Stimulated activated naive CD8-positive, alpha-beta T cell treated with anti-CD3 and anti-CD28 coated beads, Interleukin-15, amount 100 ng/mL, for 72 hours (primary cell): ENCODE measurements around the gene CCDC17.

ENCODE experiments used
- ATAC-seq: fragments of 150-1000 bp; cut with Tn5 transposase; 2 replicates; pipeline ENCODE4 v1.10.0; 2021; ENCODE audit warnings: mild to moderate bottlenecking, moderate library complexity
- DNase-seq, 2 donors: peaks; one replicate each; pipeline ENCODE4 v3.0.0; 2021 to 2022
- H3K27ac Mint-ChIP-seq, 2 donors: one replicate each; pipeline ENCODE4 v1.8.0; 2022; ENCODE audit warnings: mild to moderate bottlenecking in 2 of 2, mixed read lengths in 2 of 2, moderate library complexity in 2 of 2
- H3K27me3 Mint-ChIP-seq: one replicate; pipeline ENCODE4 v1.8.0; 2022; ENCODE audit warnings: mixed read lengths
- H3K4me1 Mint-ChIP-seq: one replicate; pipeline ENCODE4 v1.8.0; 2022; ENCODE audit warnings: mild to moderate bottlenecking, mixed read lengths
- H3K4me3 Mint-ChIP-seq, 2 donors: one replicate each; pipeline ENCODE4 v1.8.0; 2022; ENCODE audit warnings: mild to moderate bottlenecking in 2 of 2, mixed read lengths in 2 of 2, moderate library complexity in 1 of 2
- H3K9me3 Mint-ChIP-seq, 2 donors: one replicate each; pipeline ENCODE4 v1.8.0; 2022; ENCODE audit warnings: mixed read lengths in 2 of 2

The CCDC17 gene

DNA sequence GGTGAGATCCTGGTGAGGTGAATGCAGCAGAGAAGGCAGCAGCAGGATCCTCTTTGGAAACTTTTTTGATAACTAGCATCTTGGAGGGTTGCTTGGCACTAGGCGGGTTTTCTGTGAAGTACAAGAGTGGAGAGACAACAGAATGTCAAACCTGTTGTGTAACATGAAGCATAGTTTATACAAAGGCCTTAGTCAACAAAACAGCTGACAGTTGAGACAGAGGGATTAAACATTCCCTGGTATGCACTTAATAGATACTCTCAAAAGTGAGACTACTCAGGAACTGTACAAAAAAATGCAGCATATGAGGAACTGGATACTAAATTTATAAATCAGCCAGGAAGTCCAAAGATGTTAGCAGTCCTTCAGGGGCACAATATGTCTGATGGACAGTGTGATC, 16.4 kb upstream of the CCDC17 start:
- no peaks in the 10 kb centered on the region for H3K9me3 Mint-ChIP-seq
- H3K27me3 Mint-ChIP-seq: no peaks in the 10 kb centered on the region
- no peak for DNase-seq
- H3K27ac Mint-ChIP-seq: peak overlapping the region in 1 of 2 donors; percentile 43
- no peak for ATAC-seq
- no peak overlapping the region for H3K4me3 Mint-ChIP-seq
- no peaks in the 10 kb centered on the region for H3K4me1 Mint-ChIP-seq

DNA sequence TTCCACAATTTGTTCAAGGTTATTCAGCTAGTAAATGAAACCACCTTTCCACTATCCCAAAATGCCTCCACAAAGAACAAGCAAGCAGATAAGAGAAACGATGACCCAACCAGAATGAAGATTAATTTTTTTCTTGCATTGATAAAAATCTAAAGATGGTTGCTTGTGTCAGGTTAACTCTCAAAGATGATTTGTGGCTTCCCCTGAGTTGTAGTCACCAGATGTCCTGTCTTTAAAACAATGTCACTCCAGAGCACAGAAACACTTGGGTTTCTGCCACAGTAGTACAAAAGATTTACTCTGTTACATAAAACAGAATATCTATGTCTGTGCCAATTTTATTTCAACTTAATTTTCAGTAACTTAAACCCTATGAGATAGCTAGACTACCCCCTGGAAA, 11.4 kb upstream of the CCDC17 start:
- DNase-seq: no peak
- Mint-ChIP-seq H3K27me3 (no peaks in the 10 kb centered on the region), H3K9me3 (no peaks in the 10 kb centered on the region), H3K4me1 (no peaks in the 10 kb centered on the region), H3K27ac (no peak overlapping the region), H3K4me3 (no peak overlapping the region)
- ATAC-seq: no peak

DNA sequence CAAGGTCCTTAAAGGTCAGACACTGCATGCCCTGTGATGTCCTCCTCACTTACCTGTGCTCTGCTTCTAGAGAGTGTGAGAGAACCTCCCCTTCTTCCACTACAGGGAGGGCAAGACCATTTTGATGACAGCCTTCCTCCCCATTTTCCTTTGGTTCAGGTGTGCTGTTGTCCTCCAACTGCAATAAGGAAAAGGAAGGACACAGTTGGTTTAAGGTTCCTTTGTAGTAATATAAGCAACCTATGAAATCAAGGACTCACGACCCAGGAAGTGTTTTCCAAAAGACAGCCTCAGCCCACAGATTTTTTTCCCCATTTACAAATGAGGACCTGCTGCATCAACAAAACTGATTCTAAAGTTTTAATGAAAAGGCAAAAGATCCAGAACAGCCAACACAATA, 6.6 kb upstream of the CCDC17 start:
- ATAC-seq (no peak), DNase-seq (no peak)
- Mint-ChIP-seq H3K27ac (peak overlapping the region; percentile 67 to 73), H3K4me1 (no peaks in the 10 kb centered on the region), H3K27me3 (no peaks in the 10 kb centered on the region), H3K4me3 (no peak overlapping the region), H3K9me3 (no peaks in the 10 kb centered on the region)

DNA sequence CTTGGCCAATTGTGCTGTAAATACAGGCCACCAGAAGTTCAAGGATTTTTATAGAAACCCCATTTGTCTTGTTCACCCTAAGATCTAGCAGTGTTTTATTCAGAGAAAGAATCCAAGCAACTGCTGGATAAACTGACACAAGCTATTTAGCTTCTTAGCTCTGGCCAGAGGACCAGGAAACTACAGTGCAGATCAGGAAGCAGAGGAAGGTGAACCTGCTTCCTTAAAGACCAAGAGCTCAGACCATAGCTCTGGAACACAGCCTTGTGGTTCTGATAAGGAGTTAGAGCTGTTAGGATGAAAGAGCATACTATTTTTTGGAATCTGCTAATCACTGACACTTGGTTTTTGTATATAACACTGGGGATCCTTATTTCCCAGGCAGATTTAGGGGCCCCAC, 5.2 kb upstream of the CCDC17 start:
- H3K4me1 Mint-ChIP-seq: no peaks in the 10 kb centered on the region
- DNase-seq: no peak
- H3K4me3 Mint-ChIP-seq: no peak overlapping the region
- H3K27ac Mint-ChIP-seq: no peak overlapping the region
- ATAC-seq: no peak
- no peaks in the 10 kb centered on the region for H3K9me3 Mint-ChIP-seq
- H3K27me3 Mint-ChIP-seq: no peaks in the 10 kb centered on the region

DNA sequence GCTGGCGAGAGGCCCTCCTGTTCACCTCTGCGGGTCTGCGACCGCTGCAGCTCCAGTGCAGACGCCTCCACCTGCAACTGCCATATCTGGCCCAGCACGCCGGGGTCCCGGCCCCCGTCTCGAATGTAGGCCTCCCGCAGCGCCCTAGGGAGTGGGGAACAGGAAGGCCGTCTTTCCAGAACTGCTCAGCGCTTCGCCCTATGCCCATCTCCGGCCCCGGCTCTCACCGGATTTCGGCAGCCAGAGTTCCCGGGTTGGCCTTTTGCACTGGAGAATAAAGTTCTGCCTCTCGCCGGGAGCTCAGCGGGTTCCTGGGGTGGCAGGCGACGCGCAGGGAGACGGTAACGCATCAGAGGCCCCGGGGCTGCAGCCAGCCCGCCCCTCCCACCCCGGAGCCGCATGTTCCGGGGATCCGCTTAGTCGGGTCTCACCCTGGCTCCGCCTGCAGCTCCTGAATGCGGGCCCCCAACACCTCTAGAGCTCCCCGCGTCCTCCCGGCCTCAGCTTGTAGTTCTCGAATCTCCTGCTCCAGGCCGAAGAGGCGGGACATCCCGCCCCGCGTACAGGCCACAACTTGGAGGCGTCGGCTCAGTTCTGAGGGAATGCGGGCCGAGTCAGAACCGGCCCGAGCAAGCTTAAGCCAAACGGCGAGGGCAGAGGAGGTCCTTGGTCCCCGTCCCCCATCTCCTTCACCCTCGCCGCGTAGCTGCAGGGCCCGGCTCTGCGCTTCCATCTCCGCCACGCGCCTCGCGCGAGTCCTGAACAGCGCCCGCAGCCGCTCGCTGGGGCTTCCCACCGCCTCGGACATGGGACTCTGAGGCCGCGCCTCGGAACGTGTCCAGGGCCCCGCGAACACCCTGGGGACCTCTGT, 1.1 kb downstream of the CCDC17 start:
- Mint-ChIP-seq H3K9me3 (no peaks in the 10 kb centered on the region), H3K4me3 (no peak overlapping the region), H3K4me1 (no peaks in the 10 kb centered on the region), H3K27ac (peak overlapping the region in 1 of 2 donors; percentile 90), H3K27me3 (no peaks in the 10 kb centered on the region)
- ATAC-seq (peak; percentile 7), DNase-seq (no peak)

DNA sequence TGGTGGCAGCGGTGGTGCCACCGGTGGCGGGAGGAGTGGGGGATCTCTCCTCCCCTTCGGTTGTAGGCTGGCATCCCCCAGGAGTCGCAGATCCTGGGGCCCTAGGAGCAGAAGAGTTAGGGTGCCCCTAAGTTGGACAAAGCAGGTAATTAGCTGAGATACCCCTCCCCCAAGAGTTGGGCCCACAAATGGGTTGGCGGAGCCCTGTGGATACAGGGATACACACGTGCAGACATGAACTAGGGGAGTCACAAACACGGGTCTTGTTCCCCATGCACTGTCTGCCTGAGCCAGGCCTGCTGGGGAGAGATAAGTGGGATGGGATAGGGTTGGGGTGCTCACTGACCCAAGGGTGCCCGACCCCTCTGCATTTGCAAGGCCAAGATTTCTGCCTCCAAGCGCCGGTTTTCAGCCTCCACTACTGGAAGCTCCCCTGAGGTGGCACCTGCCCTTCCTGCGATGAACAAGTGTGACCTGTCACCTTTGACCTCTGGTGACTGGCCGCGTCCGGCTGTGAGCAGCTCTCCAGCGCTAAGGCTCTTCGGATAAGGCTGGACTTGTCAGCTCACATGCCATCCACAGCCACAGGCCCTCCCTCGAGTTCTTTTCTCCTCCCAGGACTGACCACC, 1.8 kb downstream of the CCDC17 start:
- H3K27ac Mint-ChIP-seq: peak overlapping the region; percentile 80 to 95
- H3K9me3 Mint-ChIP-seq: no peaks in the 10 kb centered on the region
- ATAC-seq: peak; percentile 13
- H3K27me3 Mint-ChIP-seq: no peaks in the 10 kb centered on the region
- no peak overlapping the region for H3K4me3 Mint-ChIP-seq
- H3K4me1 Mint-ChIP-seq: peaks cover 4% of the 10 kb centered on the region
- DNase-seq: no peak

DNA sequence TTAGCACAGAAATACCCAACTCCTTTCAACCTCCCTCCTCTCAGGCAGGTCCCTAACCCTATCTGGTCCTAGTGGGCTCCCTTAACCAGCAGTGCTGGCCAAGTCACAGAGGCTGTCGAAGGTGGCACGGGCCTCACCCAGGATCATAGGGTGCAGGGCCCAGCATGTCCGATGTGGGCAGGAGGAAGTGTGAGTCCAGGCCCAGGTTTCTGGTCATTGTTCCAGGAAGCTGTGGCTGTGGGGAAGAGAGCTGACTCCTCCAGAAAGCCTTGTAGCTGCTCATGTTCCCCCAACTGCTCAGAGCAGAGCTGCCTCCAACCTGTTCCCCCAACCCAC, 2.4 kb downstream of the CCDC17 start:
- Mint-ChIP-seq H3K4me1 (peaks cover 5% of the 10 kb centered on the region), H3K4me3 (no peak overlapping the region), H3K9me3 (no peaks in the 10 kb centered on the region), H3K27me3 (no peaks in the 10 kb centered on the region), H3K27ac (peak overlapping the region; percentile 80 to 95)
- no peak for DNase-seq
- ATAC-seq: peak; percentile 40

DNA sequence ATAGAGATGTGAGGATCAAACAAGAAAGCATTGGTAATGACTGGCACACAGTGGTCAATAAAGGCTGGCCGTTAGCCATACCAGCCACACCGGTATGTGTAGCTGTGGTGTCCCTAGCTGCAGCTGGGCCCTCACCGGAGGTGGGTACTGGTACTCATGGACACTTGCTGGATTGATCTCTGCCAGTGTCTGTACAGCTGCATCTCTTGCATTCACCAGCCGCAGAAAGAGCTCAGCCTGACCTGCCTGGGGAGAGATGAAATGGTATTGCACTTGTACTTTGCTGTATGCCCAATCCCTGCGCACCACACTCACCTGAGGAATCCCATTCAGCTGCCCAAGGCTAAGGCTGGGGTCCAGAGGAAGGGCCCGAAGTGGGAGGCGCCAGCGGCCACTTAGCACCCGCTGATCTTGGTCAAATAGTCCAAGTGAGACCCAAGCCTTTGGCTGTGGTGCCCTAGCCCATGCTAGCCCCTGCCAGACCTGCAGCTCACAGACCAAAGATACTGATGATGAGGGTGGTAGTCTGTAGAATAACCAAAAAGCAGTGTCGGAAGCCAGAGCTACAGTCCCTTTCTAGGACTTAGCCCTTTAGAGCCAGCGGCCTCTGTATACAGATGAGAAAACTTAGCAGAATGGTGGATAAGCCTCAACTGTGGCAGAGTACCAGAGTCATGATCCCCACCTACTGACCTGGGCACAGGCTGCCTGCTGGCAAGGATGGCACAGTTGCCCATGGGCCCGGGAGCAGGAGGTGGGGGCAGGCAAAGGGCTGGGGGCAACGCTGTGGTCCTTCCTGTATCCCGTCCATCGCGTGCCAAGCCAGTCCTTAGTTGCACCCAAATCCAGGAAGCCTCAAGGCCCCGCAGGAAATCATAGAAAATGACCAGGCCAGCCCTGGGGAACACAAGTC, 3.0 kb downstream of the CCDC17 start:
- Mint-ChIP-seq H3K4me1 (peaks cover 5% of the 10 kb centered on the region), H3K27me3 (no peaks in the 10 kb centered on the region), H3K27ac (peak overlapping the region; percentile 80 to 95), H3K9me3 (no peaks in the 10 kb centered on the region), H3K4me3 (no peak overlapping the region)
- ATAC-seq: peak; percentile 27
- no peak for DNase-seq

DNA sequence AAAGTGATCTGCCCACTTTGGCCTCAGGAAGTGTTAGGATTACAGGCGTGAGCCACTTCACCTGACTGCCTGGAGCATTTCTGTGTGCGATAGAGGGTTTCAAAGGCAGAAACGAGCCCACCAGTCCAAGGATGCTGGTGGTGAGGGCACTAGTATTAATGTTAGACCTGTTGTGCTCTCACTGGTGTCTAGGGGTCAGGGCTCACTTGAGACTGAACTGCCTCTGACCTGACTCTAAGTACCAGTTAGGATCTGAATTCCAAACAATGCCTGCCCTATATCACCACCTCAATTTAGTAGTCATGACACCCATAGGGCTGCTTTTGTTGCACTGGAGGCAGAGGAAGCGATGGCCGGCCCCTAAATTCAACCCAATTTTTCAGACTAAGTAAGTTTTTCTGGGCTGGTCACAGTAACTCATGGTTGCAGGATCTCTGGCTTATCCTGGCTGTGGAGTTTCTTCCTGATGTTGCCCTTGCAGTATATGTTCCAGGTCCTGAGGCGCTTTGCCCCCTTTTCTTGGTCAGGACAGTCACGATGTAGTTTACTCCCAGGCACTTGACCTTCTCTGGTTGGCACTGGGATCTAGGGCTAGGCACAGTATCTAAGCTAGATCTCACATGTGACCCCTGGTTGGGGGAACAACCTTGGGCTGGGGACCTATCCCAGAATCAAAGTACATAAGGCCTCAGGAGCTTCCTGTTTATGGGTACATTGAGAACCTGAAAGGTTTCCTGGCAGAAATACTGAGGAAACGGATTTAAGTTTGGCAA, 4.5 kb downstream of the CCDC17 start:
- Mint-ChIP-seq H3K4me3 (no peak overlapping the region), H3K4me1 (peaks cover 5% of the 10 kb centered on the region), H3K9me3 (no peaks in the 10 kb centered on the region)

DNA sequence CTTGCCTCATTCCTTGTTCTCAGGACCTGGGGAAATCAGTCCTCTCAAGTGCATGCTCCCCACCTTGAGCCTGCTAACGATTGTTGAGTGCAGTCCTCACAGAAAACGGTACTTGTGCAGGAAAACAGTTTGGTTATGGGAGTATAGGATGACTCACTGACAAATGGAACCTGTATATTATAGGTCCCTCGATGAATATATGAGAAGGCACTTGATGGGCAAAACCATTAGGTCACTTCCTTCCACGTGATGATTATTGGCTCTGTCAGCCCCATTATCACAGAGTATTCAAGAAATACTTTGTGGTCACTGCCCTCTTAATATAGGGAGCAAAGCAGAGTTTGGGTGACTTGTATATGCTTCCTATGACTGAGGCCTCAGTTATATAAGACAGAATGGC, 6.2 kb downstream of the CCDC17 start:
- ATAC-seq: no peak
- Mint-ChIP-seq H3K4me1 (peaks cover 5% of the 10 kb centered on the region), H3K27ac (no peak overlapping the region), H3K27me3 (no peaks in the 10 kb centered on the region), H3K9me3 (no peaks in the 10 kb centered on the region), H3K4me3 (no peak overlapping the region)
- no peak for DNase-seq

More for the DNA sequence above, 4.5 kb downstream of the CCDC17 start:
- ATAC-seq (no peak), DNase-seq (no peak)
- Mint-ChIP-seq H3K27me3 (no peaks in the 10 kb centered on the region), H3K27ac (peak overlapping the region in 1 of 2 donors; percentile 87)

DNA sequence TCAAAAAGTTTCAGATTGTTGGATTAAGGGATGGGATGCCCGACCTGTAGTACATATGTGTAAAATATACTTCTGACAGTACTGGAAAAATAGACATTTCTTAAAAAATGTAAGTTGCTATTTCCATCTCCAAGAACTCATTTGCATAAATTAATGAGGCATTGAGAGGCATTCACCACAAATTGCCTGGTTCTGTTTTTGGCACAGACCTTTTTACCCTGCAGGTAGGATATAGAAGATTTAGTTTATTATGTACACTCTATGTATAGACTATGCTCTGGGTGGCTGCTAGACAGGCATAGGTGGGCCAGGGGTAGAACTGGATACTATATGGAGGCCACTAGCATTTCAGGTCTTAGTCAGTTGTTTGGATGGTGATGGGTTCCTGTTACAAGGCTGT, 8.0 kb downstream of the CCDC17 start:
- Mint-ChIP-seq H3K4me3 (no peak overlapping the region), H3K27ac (no peak overlapping the region), H3K9me3 (no peaks in the 10 kb centered on the region), H3K27me3 (no peaks in the 10 kb centered on the region), H3K4me1 (peaks cover 5% of the 10 kb centered on the region)
- ATAC-seq: no peak
- DNase-seq: no peak

DNA sequence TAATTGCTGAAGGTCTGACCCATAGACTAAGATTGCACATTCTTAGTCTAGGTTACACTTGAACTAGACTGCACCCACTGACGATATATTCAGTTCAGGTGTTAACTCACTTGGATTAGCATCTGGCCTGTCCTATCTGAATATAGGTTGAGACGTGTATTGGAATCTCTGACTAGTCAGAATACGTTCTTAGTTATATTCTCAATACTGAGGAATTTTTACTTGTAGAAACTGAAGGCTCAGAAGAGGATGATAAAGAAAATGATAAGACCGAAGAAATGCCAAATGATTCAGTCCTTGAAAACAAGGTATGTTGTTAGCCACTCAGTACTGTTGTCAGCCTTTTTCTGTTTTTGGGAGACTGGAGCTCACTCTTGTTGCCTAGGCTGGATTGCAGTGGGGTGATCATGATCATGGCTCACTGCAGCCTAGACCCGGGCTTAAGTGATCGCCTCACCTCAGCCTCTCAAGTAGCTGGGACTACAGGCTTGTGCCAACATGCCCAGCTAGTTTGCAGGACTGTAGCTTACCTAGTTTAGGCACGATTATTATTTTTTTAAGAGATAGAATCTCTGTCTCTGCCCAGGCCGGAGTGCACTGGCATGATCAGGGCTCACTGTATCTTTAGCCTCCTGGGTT, 10.8 kb downstream of the CCDC17 start:
- no peaks in the 10 kb centered on the region for H3K9me3 Mint-ChIP-seq
- H3K4me3 Mint-ChIP-seq: no peak overlapping the region
- no peak for DNase-seq
- H3K27ac Mint-ChIP-seq: peak overlapping the region; percentile 55 to 89
- no peak for ATAC-seq
- no peaks in the 10 kb centered on the region for H3K27me3 Mint-ChIP-seq
- H3K4me1 Mint-ChIP-seq: peaks cover 5% of the 10 kb centered on the region

DNA sequence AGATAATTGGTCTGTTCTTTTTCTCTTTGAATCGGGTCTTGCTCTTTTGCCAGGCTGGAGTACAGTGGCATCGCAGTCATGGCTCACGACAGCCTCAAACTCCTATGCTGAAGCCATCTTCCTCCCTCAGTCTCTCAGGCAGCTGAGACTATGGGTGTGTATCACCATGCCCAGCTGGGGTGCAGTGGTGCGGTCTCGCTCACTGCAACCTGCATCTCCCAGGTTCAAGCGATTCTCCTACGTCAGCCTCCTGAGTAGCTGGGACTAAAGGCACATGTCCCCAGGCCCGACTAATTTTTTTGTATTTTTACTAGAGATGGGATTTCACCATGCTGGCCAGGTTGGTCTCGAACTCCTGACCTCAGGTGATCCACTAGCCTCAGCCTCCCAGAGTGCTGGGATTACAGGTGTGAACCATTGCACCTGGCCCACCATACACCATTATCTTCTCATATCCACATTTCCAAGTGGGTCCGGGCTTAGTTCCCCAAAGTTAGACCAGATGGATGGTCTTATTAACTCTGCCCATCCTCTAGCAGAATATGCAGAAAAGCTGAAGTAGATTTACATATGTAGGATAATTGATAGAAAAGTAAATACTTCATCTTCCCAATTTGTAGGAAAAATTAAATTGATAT, 13.1 kb downstream of the CCDC17 start:
- Mint-ChIP-seq H3K27ac (peak overlapping the region in 1 of 2 donors; percentile 14), H3K27me3 (no peaks in the 10 kb centered on the region), H3K4me3 (no peak overlapping the region), H3K9me3 (no peaks in the 10 kb centered on the region), H3K4me1 (peaks cover 13% of the 10 kb centered on the region)
- ATAC-seq (no peak), DNase-seq (no peak)
